KOPT-K1 (cell line): ENCODE data around the gene TRAP1.
"Not testable (repeated sequence)": the region's sequence is repeated elsewhere in the genome, so short reads cannot be mapped to it uniquely, and the experiment has no call there.

Experiments
- H3K27ac ChIP-seq: fragments of 200-600 bp; sonication (generic); 2 replicates; pipeline ENCODE4 v1.5.1; 2016; ENCODE audit warnings: antibody characterized with exemption, mild to moderate bottlenecking, low read depth, low read length; ENCODE audit not compliant: poor library complexity, severe bottlenecking
- H3K36me3 ChIP-seq: fragments of 200-600 bp; sonication (generic); 2 replicates; pipeline ENCODE4 v1.5.1; 2017; ENCODE audit warnings: antibody characterized with exemption, mild to moderate bottlenecking, low read length, moderate library complexity; ENCODE audit not compliant: insufficient read depth
- H3K9me3 ChIP-seq: fragments of 200-600 bp; sonication (generic); 2 replicates; pipeline ENCODE4 v1.5.1; 2017; ENCODE audit warnings: antibody characterized with exemption, low read length, mild to moderate bottlenecking; ENCODE audit not compliant: insufficient read depth, poor library complexity, severe bottlenecking

Gene TRAP1

DNA sequence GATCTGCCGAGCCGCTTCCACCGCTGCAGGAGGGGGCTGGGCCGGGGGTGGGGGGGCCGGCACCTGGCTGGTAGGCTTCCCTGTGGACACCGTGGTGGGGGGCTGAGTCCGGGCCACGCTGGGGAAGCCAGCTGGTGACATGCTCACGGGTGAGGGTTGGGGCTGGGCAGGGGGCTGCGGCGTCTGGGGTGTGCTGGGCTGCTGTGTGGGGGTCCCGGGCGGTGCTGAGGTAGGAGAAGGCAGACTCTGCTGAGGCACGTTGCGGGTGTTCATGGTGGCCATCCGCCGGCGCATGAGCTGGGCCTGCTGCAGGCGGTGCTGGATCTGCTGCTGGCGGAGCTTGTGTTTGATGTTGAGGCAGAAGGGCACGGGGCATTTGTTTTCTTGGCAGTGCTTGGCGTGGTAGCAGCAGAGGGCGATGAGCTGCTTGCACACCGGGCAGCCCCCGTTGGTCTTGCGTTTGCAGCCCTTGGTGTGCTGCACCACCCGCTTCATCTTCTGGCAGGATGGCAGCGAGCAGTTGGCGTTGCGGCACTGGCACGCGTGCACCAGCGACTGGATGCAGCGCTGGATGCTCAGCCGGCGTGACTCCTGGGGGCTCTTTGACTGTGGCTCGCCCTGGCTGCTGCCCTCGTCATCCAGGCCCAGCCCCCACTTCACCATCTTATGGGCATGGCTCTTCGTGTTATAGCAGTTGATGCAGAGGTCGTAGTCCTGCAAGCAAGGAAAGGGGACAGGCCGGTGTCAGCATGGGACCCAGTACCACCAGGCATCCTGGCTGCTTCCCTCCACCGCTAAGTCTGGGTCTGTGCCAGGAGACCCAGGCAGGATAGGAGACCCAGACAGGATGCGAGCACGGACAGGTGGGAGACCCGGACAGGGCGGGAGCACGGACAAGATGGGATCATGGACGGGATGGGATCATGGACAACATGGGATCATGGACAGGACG lies 12.1 kb upstream of the TRAP1 start:
- no peak overlapping the region for H3K27ac ChIP-seq
- peaks cover 66% of the 10 kb centered on the region for H3K36me3 ChIP-seq
- H3K9me3 ChIP-seq, result no peaks in the 10 kb centered on the region

DNA sequence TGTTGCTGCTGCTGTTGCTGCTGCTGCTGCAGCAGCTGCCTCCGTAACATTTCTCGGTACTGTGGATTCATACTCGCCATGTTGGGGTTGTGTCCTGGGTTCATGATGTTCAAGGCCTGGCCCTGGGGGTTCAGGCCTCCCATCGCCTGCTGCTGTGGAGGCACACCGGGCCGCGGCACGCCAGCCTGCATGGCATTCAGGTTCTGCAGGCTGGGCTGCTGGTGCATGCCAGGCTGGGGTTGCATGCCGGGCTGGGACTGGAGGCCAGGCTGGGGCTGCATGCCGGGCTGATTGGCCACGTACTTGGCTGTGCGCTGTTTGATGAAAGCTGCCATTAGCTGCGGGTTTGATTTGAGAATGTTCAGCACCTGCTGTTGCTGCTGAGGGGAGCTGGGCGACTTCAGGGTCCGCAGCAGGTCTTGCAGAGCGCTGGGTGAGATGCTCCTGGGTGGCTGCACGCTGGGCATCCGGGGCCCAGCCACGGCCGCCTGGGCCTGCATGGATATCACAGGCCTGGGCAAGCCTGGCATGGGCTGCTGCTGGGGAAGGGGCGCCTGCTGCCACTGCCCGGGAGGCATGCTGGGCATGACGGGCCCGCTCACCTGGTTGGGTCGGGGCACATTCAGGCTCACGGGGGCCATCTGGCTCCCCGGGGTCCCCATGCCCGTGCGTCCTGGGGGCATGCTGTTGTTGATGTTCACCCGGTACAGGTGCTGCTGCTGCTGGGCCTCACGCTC lies 11.3 kb upstream of the TRAP1 start:
- Histone ChIP-seq H3K27ac (no peak overlapping the region), H3K36me3 (peaks cover 60% of the 10 kb centered on the region), H3K9me3 (no peaks in the 10 kb centered on the region)

DNA sequence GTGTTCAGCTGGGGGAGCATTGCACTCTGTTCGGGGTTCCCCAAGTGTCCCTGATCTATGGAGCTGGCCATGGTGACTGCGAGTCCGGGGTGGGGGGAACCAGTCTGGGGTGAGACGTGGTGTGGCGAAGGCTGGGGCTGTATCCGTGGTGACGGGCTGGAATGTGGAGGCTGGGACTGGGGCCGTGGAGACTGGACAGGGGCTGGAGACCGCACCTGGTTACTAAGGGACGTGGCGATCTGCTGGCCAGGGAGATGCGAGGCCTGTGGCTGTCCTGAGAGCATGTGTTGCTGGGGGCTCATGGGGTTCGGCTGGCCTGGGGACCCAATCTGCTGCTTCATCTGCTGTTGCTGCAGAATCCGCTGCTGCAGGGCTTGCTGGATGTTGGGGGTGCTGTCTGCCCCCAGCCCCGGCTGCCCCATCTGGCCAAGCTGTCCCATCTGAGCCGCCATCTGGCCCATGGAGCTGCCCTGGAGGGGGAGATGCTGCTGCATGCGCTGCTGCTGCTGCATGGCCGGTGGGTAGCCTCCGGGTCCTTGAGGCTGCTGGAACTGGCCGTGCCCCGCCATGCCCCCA lies 10.6 kb upstream of the TRAP1 start:
- no peaks in the 10 kb centered on the region for H3K9me3 ChIP-seq
- peaks cover 58% of the 10 kb centered on the region for H3K36me3 ChIP-seq
- H3K27ac ChIP-seq, result no peak overlapping the region

DNA sequence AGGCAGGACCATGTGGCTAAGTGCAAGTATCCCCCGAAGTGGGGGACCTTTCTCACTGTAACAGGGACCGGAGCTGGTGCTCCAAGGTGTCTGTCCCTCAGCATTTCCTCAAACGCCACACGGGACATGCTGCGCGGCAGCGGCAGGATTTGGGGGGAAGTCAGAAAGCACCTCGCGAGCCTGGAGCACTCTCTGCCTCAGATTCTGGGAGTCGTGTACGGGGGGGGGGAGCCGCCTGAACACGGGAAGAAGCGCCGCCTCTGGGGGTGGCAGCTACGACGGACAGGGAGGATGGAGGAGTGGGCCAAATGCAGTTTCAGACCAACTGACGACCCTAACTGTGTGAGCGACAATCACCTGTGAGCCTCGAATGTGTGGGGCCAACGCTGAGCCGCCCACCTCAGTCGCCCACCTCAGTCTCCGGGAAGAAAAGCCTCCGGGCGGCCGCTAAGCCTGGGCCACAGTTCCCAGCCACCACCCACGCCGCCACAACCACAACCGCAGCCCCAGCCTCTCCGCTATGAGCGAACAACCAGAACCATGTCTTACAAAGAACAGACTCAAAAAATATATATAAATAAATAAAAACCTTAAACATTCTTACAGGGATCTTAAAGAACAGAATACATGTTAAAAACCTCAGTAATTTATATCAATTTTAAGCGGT lies 8.8 kb upstream of the TRAP1 start:
- Histone ChIP-seq H3K36me3 (peaks cover 41% of the 10 kb centered on the region), H3K9me3 (no peaks in the 10 kb centered on the region), H3K27ac (no peak overlapping the region)

DNA sequence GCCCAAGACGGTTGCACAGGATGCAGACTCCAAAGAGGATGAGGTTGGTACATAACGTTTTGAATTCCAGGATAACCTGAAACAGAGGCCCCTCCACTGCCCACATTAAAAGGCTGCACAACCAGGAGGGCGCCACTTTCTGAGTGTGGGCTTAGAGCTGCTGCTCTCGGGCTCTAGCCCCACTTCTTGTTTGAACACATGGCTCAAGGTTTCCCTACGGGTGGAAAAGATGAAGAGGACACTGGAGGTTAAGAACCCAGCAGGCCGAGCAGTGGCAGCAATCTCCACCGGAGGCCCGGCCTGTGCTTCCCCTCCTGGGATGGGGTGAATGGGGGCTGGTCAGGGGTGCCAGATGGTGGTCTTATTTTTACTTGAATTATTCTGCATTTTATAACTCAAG lies 8.0 kb upstream of the TRAP1 start:
- Histone ChIP-seq H3K36me3 (peaks cover 32% of the 10 kb centered on the region), H3K27ac (no peak overlapping the region), H3K9me3 (no peaks in the 10 kb centered on the region)

DNA sequence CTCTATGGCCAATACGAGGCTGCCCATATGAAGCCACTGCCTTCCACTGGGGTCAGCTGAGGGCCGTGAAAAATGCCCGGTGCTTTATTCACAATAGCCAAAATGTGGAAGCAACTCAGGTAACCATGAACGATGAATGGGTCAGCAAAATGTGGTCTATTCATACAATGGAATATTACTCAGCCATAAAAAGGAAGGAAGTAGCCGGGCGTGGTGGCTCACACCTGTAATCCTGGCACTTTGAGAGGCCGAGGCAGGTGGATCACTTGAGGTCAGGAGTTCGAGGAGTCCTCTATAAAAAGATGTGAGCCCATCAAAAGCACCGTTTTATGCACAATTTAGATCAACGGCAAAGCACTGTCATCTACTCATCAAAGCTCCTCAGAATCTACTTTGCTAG lies 5.2 kb upstream of the TRAP1 start:
- Histone ChIP-seq H3K27ac (no peak overlapping the region), H3K9me3 (no peaks in the 10 kb centered on the region), H3K36me3 (peaks cover 5% of the 10 kb centered on the region; the same call in 1 of the 2 replicates)

DNA sequence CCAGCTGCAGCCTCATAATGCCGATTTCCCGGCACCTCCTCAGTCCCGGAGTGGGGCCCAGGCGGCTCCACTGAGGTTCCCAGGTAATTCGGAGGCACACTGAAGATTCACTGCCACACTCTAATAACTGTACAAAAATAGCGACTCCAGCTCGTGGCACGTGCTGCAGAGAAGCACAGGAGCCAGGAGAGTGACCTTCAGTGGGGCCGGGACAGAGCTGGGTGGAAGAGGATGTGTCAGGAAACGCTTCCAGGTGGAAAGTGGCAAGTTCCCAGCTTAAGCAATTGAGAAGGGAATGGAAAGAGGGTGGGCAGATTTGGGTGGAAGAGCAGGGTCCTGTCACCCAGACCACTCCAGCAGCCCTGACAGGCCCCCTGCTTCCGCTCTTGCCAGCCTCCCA lies 3.1 kb upstream of the TRAP1 start:
- no peak overlapping the region for H3K27ac ChIP-seq
- no peaks in the 10 kb centered on the region for H3K36me3 ChIP-seq
- no peaks in the 10 kb centered on the region for H3K9me3 ChIP-seq

DNA sequence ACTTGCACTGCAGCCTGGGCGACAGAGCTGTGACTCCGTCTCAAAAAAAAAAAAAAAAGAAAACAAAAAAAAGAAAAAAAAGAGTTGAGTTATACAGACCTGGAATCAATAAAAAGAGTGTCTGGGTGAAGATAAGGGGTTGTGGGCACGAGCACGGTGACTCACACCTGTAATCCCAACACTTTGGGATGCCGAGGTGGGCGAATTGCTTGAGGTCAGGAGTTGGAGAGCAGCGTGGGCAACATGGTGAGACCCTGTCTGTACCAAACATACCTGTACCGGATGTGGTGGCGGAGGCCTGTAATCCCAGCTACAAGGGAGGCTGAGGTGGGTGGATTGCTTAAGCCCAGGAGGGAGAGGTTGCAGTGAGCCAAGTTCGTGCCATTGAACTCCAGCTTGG lies 1.3 kb upstream of the TRAP1 start:
- H3K9me3 ChIP-seq, result no peaks in the 10 kb centered on the region
- peaks cover 13% of the 10 kb centered on the region; the same call in 1 of the 2 replicates for H3K36me3 ChIP-seq
- no peak overlapping the region for H3K27ac ChIP-seq

DNA sequence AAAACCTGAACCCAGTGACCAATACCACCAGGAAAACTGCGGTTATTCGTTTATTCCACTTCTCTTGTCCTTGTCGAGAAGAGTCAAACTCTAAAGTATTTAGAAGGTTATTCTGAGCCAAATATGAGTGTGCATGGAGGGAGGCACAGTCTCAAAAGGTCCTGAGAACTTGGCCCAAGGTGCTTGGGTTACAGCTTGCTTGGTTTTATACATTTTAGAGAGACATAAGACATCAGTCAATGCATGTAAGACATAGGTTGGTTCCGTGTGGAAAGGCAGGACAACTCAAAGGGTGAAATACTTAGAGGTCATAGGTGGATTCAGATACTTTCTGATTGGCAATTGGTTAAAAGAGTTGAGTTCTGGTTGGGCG lies 681 bp upstream of the TRAP1 start:
- Histone ChIP-seq H3K27ac (peak overlapping the region; percentile 77), H3K9me3 (no peaks in the 10 kb centered on the region), H3K36me3 (peaks cover 19% of the 10 kb centered on the region; the same call in 1 of the 2 replicates)

DNA sequence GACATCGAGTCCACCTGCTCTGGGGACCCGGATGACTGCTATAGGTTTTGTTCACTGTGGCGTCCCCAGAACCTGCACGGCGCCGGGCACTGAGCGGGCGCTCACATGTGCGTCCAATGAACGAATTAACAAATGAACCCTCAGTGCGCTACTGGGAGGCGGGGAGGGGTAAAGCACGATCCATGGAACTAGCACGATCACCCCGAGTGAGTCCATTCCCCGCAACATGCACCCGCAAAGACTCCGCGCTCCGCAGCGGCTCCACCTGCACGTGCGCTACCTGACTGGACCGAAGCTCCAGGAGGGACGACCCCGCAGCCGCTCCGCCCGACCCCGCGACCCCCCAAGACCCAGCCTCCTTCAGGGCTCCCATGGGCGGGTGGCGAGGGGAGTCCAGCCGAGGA lies 491 bp downstream of the TRAP1 start:
- no peaks in the 10 kb centered on the region for H3K9me3 ChIP-seq
- H3K27ac ChIP-seq, result peak overlapping the region; percentile 77
- H3K36me3 ChIP-seq, result peaks cover 27% of the 10 kb centered on the region; the same call in 1 of the 2 replicates

DNA sequence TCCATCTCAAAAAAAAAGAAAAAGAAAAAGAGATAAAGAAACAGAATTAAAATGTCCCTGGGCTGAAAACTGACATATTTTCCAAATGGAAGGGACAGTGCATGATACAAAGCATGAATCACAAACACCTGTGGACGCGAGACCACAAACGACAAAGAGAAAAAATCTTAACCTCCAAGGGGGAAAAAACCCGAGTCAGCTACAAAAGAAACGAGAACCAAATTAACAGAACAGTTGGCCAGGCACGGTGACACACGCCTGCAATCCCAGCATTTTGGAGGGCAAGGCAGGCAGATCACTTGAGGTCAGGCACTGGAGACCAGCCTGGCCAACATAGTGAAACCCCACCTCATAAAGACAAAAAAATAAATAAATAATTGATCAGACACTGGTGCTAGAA lies 1.9 kb downstream of the TRAP1 start:
- H3K9me3 ChIP-seq, result no peaks in the 10 kb centered on the region

DNA sequence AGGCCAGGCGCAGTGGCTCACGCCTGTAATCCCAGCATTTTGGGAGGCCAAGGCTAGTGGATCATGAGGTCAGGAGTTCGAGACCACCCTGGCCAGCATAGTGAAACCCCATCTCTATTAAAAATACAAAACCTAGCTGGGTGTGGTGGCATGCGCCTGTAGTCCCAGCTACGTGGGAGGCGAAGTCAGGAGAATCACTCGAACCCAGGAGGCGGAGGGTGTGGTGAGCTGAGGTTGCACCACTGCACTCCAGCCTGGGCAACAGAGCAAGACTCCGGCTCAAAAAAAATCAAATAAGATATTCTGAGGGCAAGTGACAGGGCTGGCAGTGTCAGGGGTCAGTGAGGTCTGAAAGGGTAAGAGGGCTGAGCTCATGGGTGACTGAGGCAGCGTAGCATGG lies 2.9 kb downstream of the TRAP1 start:
- not testable (repeated sequence) for H3K9me3 ChIP-seq, H3K27ac ChIP-seq
- peaks cover 42% of the 10 kb centered on the region; the same call in 1 of the 2 replicates for H3K36me3 ChIP-seq

More for the DNA sequence above, 1.9 kb downstream of the TRAP1 start:
- Histone ChIP-seq H3K27ac (no peak overlapping the region), H3K36me3 (peaks cover 32% of the 10 kb centered on the region; the same call in 1 of the 2 replicates)

DNA sequence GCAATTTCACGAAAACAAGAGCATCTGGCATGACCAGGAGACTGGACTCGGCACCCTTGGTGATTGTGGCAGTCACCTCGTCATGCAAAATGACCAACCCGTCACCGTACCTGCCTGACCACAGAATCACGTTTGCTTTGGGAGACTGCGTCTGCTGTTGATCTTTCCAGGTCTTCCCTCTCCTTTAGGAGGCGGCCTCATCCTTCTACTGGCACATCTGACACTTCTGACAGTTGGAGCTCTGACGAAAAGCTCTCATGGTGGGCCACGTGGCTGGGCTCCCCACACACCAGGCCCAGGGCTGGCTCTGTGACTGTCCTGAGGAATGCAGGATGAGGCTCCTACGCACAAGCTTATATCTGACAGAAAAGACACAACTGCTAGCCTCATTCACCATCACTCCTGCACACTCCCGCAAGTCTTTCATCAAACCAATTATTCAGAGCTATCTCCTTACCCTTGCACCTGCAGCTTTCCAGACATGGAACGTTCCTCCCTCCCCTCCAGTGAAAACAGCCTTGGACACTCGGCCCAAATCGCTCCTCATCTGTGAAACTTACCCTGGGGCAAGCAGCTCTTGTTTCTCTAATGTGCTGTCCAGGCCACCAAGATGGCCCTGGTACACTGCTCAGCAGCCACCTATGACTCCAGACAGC lies 3.6 kb downstream of the TRAP1 start:
- no peaks in the 10 kb centered on the region for H3K9me3 ChIP-seq
- H3K36me3 ChIP-seq, result peaks cover 45% of the 10 kb centered on the region; the same call in 1 of the 2 replicates
- H3K27ac ChIP-seq, result no peak overlapping the region

DNA sequence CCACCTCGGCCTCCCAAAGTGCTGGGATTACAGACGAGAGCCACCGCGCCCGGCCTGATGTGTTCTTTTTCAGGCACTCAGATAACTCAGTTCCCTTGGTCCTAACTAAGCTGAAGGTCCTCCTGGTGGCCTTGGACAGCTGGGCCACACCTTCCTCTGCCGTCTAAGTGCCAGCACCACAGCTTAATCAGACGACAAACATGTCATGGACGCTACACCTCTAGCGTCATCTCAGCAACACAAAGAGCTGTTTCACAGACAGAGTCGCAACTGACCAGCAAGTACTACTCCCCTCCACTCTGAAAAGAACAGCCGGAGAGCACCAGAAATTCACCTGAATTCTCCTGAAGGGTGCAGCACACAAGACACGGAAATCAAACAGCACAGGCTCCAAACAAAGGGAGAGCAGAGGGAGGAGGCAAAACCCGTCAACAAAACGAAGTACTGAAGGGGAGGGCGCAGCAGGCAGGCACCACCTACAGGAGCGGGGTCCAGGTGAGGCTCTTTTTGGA lies 4.4 kb downstream of the TRAP1 start:
- H3K36me3 ChIP-seq, result peaks cover 45% of the 10 kb centered on the region; the same call in 1 of the 2 replicates
- H3K9me3 ChIP-seq, result no peaks in the 10 kb centered on the region
- no peak overlapping the region for H3K27ac ChIP-seq
